GM19025 (cell line): Measurements from ENCODE around the gene B4GALNT4.
"Not testable (repeated sequence)": the region's sequence is repeated elsewhere in the genome, so short reads cannot be mapped to it uniquely, and the experiment has no call there.

Experiments used
- ATAC-seq: cut with Tn5 transposase; IDR thresholded peaks from one replicate; pipeline ENCODE4 v1.9.1; 2021; ENCODE audit warnings: mild to moderate bottlenecking, low read depth, moderate library complexity; ENCODE audit not compliant: unreplicated experiment

Gene B4GALNT4

DNA sequence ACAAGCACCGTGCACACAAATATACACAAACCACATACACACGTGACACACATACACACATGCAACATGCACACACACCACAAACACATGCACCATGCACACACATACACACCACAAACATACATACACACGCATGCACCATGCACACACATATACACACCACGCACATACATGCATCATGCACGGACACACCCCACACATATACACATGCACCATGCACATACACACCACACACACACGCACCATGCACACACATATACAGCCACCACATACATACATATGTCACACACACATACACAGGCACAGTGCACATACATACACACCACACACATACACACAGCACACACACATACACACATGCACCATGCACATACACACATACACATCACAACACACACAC is 12.7 kb upstream of the B4GALNT4 start:
- ATAC-seq, result no peak

DNA sequence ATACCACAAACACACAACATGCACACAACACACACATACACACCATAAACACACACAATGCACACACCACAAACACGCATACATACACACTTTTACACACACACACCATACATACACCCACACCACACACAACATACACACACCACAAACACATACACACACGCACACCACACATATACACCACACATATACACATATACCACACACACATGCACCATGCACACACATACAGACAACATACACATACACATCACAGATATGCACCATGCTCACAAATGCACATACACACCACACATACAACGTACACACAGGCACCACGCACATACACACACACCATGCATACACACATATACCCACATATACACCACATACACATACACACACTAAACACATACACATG is 11.7 kb upstream of the B4GALNT4 start:
- ATAC-seq, result no peak

- ATAC-seq, result no peak
These were observed 11.0 kb upstream of the B4GALNT4 start for GRCh38 chr11:358129-358800.

GRCh38 chr11:359181-359714 is 10.1 kb upstream of the B4GALNT4 start:
- no peak for ATAC-seq

GRCh38 chr11:360326-361280 is 8.7 kb upstream of the B4GALNT4 start:
- no peak for ATAC-seq

GRCh38 chr11:362642-363442 is 6.5 kb upstream of the B4GALNT4 start:
- no peak for ATAC-seq

DNA sequence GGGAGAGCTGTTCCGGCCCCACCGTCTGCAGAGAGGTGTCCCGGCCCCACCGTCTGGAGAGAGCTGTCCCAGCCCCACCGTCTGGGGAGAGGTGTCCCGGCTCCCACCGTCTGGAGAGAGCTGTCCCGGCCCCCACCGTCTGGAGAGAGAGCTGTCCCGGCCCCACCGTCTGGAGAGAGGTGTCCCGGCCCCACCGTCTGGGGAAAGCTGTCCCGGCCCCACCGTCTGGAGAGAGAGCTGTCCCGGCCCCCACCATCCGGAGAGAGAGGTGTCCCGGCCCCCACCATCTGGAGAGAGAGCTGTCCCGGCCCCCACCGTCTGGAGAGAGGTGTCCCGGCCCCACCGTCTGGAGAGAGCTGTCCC is 5.9 kb upstream of the B4GALNT4 start:
- ATAC-seq, result not testable (repeated sequence)

DNA sequence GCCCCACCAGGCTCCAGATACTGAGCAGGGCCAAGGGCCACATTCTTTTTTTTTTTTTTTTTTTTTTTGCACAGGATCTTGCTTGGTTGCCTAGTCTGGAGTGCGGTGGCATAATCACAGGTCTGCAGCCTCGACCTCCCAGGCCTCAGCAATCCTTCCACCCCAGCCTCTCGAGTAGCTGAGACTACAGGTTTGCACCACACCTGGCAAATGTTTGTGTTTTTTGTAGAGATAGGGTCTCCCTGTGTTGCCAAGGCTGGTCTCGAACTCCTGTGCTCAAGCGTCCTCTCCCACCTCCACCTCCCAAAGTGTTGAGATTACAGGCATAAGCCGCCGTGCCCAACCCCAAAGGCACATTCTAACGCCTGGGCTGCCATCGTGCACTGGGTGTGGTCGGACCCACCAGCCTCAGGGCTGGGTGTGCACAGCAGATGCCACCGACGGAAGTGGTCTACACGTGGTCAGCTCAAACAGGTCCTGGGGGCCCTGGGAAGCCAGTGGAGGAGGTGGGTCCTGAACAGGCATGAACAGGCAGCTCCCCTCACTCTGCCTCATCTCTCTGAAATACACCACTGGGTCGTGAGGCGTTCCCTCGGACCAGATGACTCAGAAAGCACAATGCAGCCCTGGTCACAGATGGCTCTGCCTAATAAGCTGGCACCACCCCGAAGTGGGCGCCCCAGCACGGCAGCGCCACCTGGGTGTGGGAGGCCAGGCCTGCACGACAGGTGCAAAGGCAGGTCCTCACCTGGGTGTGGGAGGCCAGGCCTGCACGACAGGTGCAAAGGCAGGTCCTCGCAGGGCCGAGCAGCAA is 5.1 kb upstream of the B4GALNT4 start:
- ATAC-seq, result no peak

- ATAC-seq, result no peak
These were observed 4.1 kb upstream of the B4GALNT4 start for GRCh38 chr11:364991-365725.

DNA sequence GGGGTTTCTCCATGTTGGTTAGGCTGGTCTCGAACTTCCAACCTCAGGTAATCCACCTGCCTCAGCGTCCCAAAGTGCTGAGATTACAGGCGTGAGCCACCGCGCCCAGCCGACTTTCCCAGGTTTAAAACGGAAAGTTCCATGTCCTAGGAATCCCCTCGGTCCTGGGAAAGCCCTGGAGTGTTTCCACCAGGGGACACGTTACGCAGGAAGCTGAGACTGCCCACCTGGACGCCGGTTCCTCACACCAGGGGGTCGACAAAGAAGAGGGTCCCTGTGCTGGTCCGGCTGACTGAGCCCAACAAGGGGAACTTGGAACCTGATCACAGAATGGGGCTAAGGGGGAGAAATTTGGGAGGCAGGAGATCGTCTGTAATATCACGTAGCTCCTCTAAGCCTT is 3.5 kb upstream of the B4GALNT4 start:
- ATAC-seq, result no peak

DNA sequence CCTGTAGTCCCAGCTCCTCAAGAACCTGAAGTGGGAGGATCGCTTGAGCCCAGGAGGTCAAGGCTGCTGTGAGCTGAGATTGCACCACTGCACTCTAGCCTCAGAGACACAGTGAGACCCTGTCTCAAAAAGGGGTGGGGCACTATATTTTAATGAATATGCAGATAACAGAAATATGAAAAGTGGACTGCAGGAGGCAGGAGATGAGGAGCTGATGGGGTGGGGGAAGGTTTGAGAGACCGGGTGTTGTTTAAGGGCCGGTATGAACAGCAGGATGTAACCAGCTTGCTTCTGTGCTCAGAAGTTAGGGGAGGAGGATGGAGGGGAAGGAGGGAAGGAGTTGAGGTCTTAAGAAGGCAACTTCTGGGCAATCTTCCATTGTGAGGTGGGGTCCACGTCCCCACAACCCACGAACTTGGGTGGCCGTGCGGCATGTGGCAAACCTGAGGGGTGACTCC is 1.3 kb upstream of the B4GALNT4 start:
- no peak for ATAC-seq

DNA sequence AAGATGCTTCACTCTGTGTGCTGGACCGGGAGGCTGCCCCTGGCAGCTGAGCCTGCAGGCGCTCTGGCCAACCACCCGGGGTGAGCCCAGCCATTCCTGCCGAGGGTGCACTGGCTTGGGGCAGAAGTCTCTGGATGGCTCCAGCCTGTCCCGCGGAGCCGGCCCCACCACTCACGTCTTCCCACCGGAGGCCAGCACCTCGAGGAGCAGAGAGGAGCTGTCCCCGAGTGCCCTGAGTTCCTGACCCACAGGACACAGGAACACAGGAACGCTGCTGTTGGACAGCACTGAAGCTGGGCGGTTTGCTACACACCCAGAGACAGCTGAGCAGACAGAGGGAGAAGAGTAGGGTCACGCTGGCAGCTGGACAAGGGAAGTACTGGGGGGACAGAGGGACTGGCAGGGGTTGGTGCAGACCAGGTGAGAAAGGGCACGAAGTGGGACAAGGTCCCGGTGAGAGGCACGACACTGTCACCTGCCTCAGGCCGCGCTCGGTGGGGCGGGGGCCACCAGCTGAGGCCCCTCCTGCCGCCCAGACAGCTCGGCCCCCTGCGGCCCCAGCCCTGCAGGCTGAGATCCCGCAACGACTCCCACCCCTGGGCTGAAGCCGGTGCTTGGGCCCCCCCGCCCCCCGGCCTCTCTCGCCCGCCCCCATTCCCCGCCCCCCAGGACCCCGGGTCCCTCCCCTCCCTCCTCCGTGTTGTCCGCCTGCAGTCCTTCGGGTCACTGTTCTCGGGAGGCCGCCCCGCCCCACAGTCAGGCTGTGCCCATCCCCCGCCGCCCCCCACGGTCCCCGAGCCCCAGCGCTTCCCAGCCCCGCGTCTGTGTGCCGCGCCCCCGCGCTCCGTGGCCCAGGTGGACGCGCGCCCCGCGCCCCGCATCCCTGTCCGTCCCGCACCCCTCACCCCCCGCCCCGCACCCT is 624 bp upstream of the B4GALNT4 start:
- ATAC-seq, result no peak

DNA sequence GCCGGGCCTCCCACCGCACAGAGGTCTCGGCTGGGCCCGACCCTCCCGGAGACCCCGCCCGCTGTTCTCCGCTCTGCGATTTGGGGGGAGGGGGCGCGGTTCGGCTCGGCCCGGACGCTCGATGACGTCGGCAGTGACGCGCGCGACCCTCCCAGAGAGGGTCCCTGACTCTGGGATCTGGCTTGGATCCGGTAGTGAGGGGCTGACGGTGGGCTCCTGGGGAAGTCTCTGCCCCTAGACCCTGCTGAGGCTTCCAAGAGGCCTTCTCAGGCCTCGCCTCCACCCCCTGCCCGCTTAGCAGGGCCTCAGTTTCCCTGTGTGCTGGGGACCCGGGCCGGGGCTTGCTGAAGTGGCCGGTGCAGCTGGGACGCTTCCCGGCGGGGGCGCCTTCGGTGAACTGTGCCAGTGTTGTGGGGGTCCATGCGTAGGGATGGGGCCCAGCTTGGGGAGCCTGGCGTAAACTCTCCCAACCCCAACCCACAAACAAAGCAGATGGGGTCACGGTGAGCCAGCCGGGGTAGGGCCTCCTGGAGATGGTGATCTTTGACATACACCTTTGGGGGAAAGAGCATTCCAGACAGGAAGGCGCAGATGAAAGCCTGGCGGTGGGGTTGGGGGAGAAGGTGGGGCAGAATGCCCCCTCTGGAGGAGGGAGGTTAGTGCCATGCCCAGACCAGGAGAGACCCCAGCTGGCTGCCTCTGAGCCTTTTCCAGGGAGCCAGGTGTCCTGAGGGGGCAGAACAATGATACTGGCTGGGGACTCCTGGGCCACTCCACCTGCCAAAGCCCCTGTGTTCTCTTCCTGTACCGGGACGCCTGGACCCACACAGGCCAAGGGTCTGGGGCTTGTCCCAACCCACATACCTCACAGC is 1.0 kb downstream of the B4GALNT4 start:
- no peak for ATAC-seq

DNA sequence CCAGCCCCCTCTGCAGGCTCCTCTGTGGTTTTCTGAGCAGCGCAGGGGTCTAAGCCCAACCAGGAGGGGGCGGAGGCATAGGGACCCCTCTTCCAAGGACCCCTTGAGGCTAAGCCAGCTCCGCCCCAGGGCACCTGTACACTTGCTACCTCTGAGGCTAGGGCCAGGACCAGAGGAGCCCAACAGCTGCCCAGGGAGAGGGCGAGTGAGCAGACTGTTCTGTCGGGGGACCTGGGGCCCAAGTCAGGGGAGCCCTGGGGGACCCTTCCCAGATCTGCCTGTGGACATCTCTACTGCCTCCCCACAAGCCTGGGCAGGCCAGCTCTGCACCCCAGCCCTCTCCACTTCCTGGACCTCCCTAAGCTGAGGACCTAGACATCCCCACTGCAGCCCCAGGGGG is 1.8 kb downstream of the B4GALNT4 start:
- ATAC-seq, result no peak

GRCh38 chr11:371716-372590 is 2.7 kb downstream of the B4GALNT4 start:
- no peak for ATAC-seq
